HEK293T (cell line): Measurements from ENCODE around the gene CCPG1.
"Not testable (repeated sequence)": the region's sequence is repeated elsewhere in the genome, so short reads cannot be mapped to it uniquely, and the experiment has no call there.

Experiments
- CTCF ChIA-PET: fragments of 350-600 bp; formaldehyde crosslinking; extraction: SDS; loops from one replicate; lab custom pipeline; 2021; ENCODE audit warnings: antibody characterized with exemption, inconsistent platforms; lab: Yijun Ruan, JAX
- POLR2A ChIA-PET: fragments of 350-600 bp; formaldehyde crosslinking; extraction: SDS; loops from one replicate; lab custom pipeline; 2020; ENCODE audit warnings: antibody characterized with exemption, inconsistent platforms; lab: Yijun Ruan, JAX
- DNase-seq: peaks from one replicate; pipeline ENCODE4 v3.0.0; 2012; ENCODE audit warnings: mixed read lengths; ENCODE audit errors: extremely low spot score
- ARNT ChIP-seq: fragments of 450-650 bp; IDR thresholded peaks from 2 replicates; pipeline ENCODE4 v1.6.1; 2017; ENCODE audit warnings: mild to moderate bottlenecking
- BHLHE40 ChIP-seq: fragments of 450-650 bp; IDR thresholded peaks from 2 replicates; pipeline ENCODE4 v1.6.1; 2016; ENCODE audit warnings: mild to moderate bottlenecking, moderate library complexity, borderline replicate concordance
- CTBP1 ChIP-seq: fragments of 450-650 bp; IDR thresholded peaks from 2 replicates; pipeline ENCODE4 v1.6.1; 2016; ENCODE audit warnings: borderline replicate concordance
- ELF4 ChIP-seq: fragments of 450-650 bp; IDR thresholded peaks from 2 replicates; pipeline ENCODE4 v1.6.1; 2017; ENCODE audit warnings: antibody characterized with exemption
- FOXA1 ChIP-seq: fragments of 450-650 bp; IDR thresholded peaks from 2 replicates; pipeline ENCODE4 v1.6.1; 2016; ENCODE audit warnings: mild to moderate bottlenecking
- FOXK2 ChIP-seq: fragments of 450-650 bp; IDR thresholded peaks from 2 replicates; pipeline ENCODE4 v1.6.1; 2016; ENCODE audit warnings: mild to moderate bottlenecking
- FOXM1 ChIP-seq: fragments of 450-650 bp; IDR thresholded peaks from 2 replicates; pipeline ENCODE4 v1.6.1; 2017; ENCODE audit warnings: mild to moderate bottlenecking, borderline replicate concordance
- HDGF ChIP-seq: fragments of 450-650 bp; IDR thresholded peaks from 2 replicates; pipeline ENCODE4 v1.6.1; 2017; ENCODE audit warnings: antibody characterized with exemption, borderline replicate concordance
- L3MBTL2 ChIP-seq: fragments of 450-650 bp; conservative IDR thresholded peaks from 2 replicates; pipeline ENCODE4 v1.6.1; 2016; ENCODE audit warnings: mild to moderate bottlenecking
- LEF1 ChIP-seq: fragments of 450-650 bp; IDR thresholded peaks from 2 replicates; pipeline ENCODE4 v1.6.1; 2017; ENCODE audit warnings: mild to moderate bottlenecking, borderline replicate concordance
- NFRKB ChIP-seq: fragments of 450-650 bp; IDR thresholded peaks from 2 replicates; pipeline ENCODE4 v1.6.1; 2016; ENCODE audit warnings: mild to moderate bottlenecking, moderate library complexity
- SP1 ChIP-seq: fragments of 450-650 bp; IDR thresholded peaks from 2 replicates; pipeline ENCODE4 v1.6.1; 2017
- SUZ12 ChIP-seq: fragments of 450-650 bp; IDR thresholded peaks from 2 replicates; pipeline ENCODE4 v1.6.1; 2016; ENCODE audit warnings: mild to moderate bottlenecking
- TARDBP ChIP-seq: fragments of 450-650 bp; IDR thresholded peaks from 2 replicates; pipeline ENCODE4 v1.6.1; 2016
- ZNF384 ChIP-seq: fragments of 450-650 bp; IDR thresholded peaks from 2 replicates; pipeline ENCODE4 v1.6.1; 2016
- TF ChIP-seq, protein P1 (sequence below): fragments of 450-650 bp; IDR thresholded peaks from 2 replicates; pipeline ENCODE4 v1.6.1; 2016

CCPG1 gene

GRCh38 chr15:55408012-55408928, at the start of gene CCPG1, which contains the start of gene PIERCE2:
Gene CCPG1, minus strand, starts transcription at chr15:55408359. Its CDS starts 18,935 bp downstream, at chr15:55389424.
Gene PIERCE2, plus strand, starts transcription at chr15:55408495. Its CDS starts 274 bp downstream, at chr15:55408769.
- DNase-seq: peak; percentile 82
- TF ChIP-seq ARNT: no peak
- no peak for TF ChIP-seq FOXA1
- TF ChIP-seq LEF1: no peak
- no peak for TF ChIP-seq ELF4
- peak; percentile 22; the same call in 1 of the 2 replicates for TF ChIP-seq L3MBTL2
- TF ChIP-seq, protein P1, sequence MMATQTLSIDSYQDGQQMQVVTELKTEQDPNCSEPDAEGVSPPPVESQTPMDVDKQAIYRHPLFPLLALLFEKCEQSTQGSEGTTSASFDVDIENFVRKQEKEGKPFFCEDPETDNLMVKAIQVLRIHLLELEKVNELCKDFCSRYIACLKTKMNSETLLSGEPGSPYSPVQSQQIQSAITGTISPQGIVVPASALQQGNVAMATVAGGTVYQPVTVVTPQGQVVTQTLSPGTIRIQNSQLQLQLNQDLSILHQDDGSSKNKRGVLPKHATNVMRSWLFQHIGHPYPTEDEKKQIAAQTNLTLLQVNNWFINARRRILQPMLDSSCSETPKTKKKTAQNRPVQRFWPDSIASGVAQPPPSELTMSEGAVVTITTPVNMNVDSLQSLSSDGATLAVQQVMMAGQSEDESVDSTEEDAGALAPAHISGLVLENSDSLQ: 0 out of 2 replicates have a peak, but pooled peaks have one; percentile 19
- CTCF ChIA-PET: interaction anchor here (0.6 to 1.3 kb wide), 3 partner anchors 11 to 23 kb away, joined by 3 to 4 read pairs (median 3); no protein-coding TSS in a partner anchor
- POLR2A ChIA-PET: interaction anchor here (1.1 to 2.0 kb wide), 6 partner anchors 11 to 211 kb away, joined by 3 to 15 read pairs (median 5); partner anchors contain the start of genes PIGB, PIGBOS1 and RSL24D1

GRCh38 chr15:55457401-55458022, 49.4 kb upstream of the CCPG1 start:
- TF ChIP-seq L3MBTL2 (no peak), CTBP1 (no peak), NFRKB (no peak), HDGF (no peak), ARNT (no peak)
- POLR2A ChIA-PET: no interaction called here
- DNase-seq: no peak
- CTCF ChIA-PET: no interaction called here

GRCh38 chr15:55447030-55447394, 38.9 kb upstream of the CCPG1 start:
- CTCF ChIA-PET: not testable (repeated sequence)

GRCh38 chr15:55446379-55447029, 38.3 kb upstream of the CCPG1 start:
- POLR2A ChIA-PET, DNase-seq, CTCF ChIA-PET: not testable (repeated sequence)

More at GRCh38 chr15:55447030-55447394, 38.9 kb upstream of the CCPG1 start:
- POLR2A ChIA-PET, DNase-seq: not testable (repeated sequence)

GRCh38 chr15:55445936-55446335, 37.8 kb upstream of the CCPG1 start:
- DNase-seq, CTCF ChIA-PET, POLR2A ChIA-PET: not testable (repeated sequence)

- DNase-seq, POLR2A ChIA-PET, CTCF ChIA-PET: not testable (repeated sequence)
Observed at GRCh38 chr15:55443141-55443540, 35.0 kb upstream of the CCPG1 start.

- ChIA-PET POLR2A (interaction anchor here (1.5 kb wide), 1 partner anchor 117 kb away, joined by 5 read pairs; the partner anchor contains the start of genes PIGB and PIGBOS1), CTCF (interaction anchor here (0.6 to 0.9 kb wide), 5 partner anchors 18 to 1011 kb away, joined by 3 to 5 read pairs (median 4); no protein-coding TSS in a partner anchor)
- DNase-seq: peak; percentile 20
- TF ChIP-seq ARNT (no peak), FOXA1 (no peak), SUZ12 (no peak), NFRKB (no peak), HDGF (no peak), CTBP1 (no peak), FOXK2 (no peak), L3MBTL2 (no peak), LEF1 (no peak), BHLHE40 (no peak), ELF4 (no peak), FOXM1 (no peak), ZNF384 (no peak), SP1 (no peak), TARDBP (no peak)
- TF ChIP-seq, protein P1: no peak
Observed at GRCh38 chr15:55434989-55435825, 27.0 kb upstream of the CCPG1 start.
